HEK293T (cell line): ENCODE measurements around the gene ZFYVE21.

Experiments used
- FOXA1 ChIP-seq: fragments of 450-650 bp; IDR thresholded peaks from 2 replicates; pipeline ENCODE4 v1.6.1; 2016; ENCODE audit warnings: mild to moderate bottlenecking
- FOXK2 ChIP-seq: fragments of 450-650 bp; IDR thresholded peaks from 2 replicates; pipeline ENCODE4 v1.6.1; 2016; ENCODE audit warnings: mild to moderate bottlenecking
- SP1 ChIP-seq: fragments of 450-650 bp; IDR thresholded peaks from 2 replicates; pipeline ENCODE4 v1.6.1; 2017
- SUZ12 ChIP-seq: fragments of 450-650 bp; IDR thresholded peaks from 2 replicates; pipeline ENCODE4 v1.6.1; 2016; ENCODE audit warnings: mild to moderate bottlenecking

DNA sequence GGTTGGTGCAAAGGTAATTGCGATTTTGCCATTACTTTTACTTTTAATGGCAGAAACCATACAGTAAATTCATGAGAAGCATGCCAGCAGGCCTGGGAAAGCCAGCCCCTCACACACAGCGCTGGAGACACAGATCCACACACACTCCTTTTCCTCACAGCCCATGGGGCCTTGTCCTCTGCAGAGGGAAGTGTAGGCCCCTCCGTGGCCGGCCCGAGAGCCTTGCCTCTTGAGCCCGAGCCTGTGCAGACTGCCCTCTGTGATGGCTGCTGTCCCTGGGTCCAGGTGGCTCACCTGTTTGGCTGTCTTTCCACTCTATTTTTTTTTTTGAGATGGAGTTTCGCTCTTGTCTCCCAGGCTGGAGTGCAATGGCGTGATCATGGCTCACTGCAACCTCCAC is 39.7 kb upstream of the ZFYVE21 start:
- TF ChIP-seq SUZ12 (no peak), FOXA1 (no peak), FOXK2 (no peak), SP1 (no peak)
